Sigmoid colon (tissue), 4 donors: ENCODE results near the gene ATG5.

Experiments used
- CTCF ChIP-seq, 4 experiments: fragments of 450-650 bp in 3 of 4; fragments of 200-600 bp in 1 of 4; IDR thresholded peaks; one replicate each; pipeline ENCODE4 v1.5.1; 2016 to 2019; ENCODE audit warnings: antibody characterized with exemption in 4 of 4, mild to moderate bottlenecking in 3 of 4, moderate library complexity in 2 of 4
- EP300 ChIP-seq, 4 donors: sonication (generic); formaldehyde crosslinking; IDR thresholded peaks; one replicate each; pipeline ENCODE4 v1.6.1; 2017; ENCODE audit warnings: antibody characterized with exemption in 4 of 4
- POLR2A ChIP-seq, 2 donors: fragments of 450-650 bp; IDR thresholded peaks; one replicate each; pipeline ENCODE4 v1.6.1; 2016; ENCODE audit warnings: antibody characterized with exemption in 2 of 2, mild to moderate bottlenecking in 2 of 2, moderate library complexity in 2 of 2
- POLR2AphosphoS5 ChIP-seq, 4 donors: sonication (generic); formaldehyde crosslinking; IDR thresholded peaks; one replicate each; pipeline ENCODE4 v1.6.1; 2017; ENCODE audit warnings: antibody characterized with exemption in 4 of 4

GRCh38 chr6:106283481-106283880 lies 42.1 kb downstream of the ATG5 start:
- TF ChIP-seq EP300 (IDR thresholded peaks at IDR 0.05) (no peak), POLR2A (IDR thresholded peaks at IDR 0.05) (no peak), CTCF (IDR thresholded peaks at IDR 0.05) (no peak), POLR2AphosphoS5 (IDR thresholded peaks at IDR 0.05) (no peak)
